SK-N-SH (cell line): ENCODE measurements around the gene ELMO1. TPM values are rescaled to one million over a fixed set of nuclear protein-coding genes. Genes with fewer than 3 reads are reported as not detected.

Experiments used
- CTCF ChIA-PET: fragments of 300-600, 350-600 bp; formaldehyde crosslinking; extraction: SDS; loops from one replicate; lab custom pipeline; 2021; lab: Yijun Ruan, JAX
- POLR2A ChIA-PET: fragments of 350-600 bp; sonication (Branson Sonifier 250); formaldehyde crosslinking; extraction: SDS; loops from one replicate; lab custom pipeline; 2020; ENCODE audit warnings: antibody characterized with exemption, inconsistent platforms; lab: Yijun Ruan, JAX
- DNase-seq: peaks from one replicate; pipeline ENCODE4 v3.0.0; 2012
- H2AFZ ChIP-seq: fragments of 200-600 bp; sonication (generic); 2 replicates; pipeline ENCODE4 v1.8.1; 2016; ENCODE audit warnings: antibody characterized with exemption, mild to moderate bottlenecking, low read depth
- H3F3A ChIP-seq: fragments of 200-600 bp; sonication (generic); replicated peaks from 2 replicates; pipeline ENCODE3; 2016; ENCODE audit warnings: antibody characterized with exemption, mild to moderate bottlenecking; ENCODE audit not compliant: insufficient read depth
- H3K27ac ChIP-seq, 2 experiments: fragments of 200-500 bp in 1 of 2; fragments of 200-600 bp in 1 of 2; sonication (Bioruptor generic) in 1 of 2; sonication (generic), shearing (Covaris generic) in 1 of 2; 2 replicates each; pipeline versions ENCODE4 v1.5.1 to v1.6.1; 2014 to 2016; ENCODE audit warnings: low read depth in 2 of 2, inconsistent platforms in 1 of 2, low read length in 1 of 2, mild to moderate bottlenecking in 1 of 2, mixed read lengths in 1 of 2
- H3K27me3 ChIP-seq: fragments of 200-600 bp; sonication (generic), shearing (Covaris generic); 2 replicates; pipeline ENCODE4 v1.6.1; 2016; ENCODE audit warnings: mixed run types; ENCODE audit not compliant: insufficient read depth
- H3K36me3 ChIP-seq, 2 experiments: fragments of 200-500 bp in 1 of 2; fragments of 200-600 bp in 1 of 2; sonication (Bioruptor generic) in 1 of 2; sonication (generic) in 1 of 2; replicated peaks in 1 of 2; 2 replicates each; pipeline versions ENCODE3 to v1.5.1; 2014 to 2016; ENCODE audit warnings: low read length in 1 of 2, mild to moderate bottlenecking in 1 of 2; ENCODE audit not compliant: insufficient read depth in 2 of 2, control insufficient read depth in 1 of 2
- H3K4me1 ChIP-seq, 2 experiments: fragments of 200-500 bp in 1 of 2; fragments of 200-600 bp in 1 of 2; sonication (Bioruptor generic) in 1 of 2; sonication (generic), shearing (Covaris generic) in 1 of 2; 2 replicates each; pipeline versions ENCODE4 v1.5.1 to v1.6.1; 2014 to 2016; ENCODE audit warnings: low read depth in 1 of 2, low read length in 1 of 2, mixed run types in 1 of 2; ENCODE audit not compliant: insufficient read depth in 2 of 2, control insufficient read depth in 1 of 2
- H3K4me2 ChIP-seq: fragments of 200-600 bp; sonication (generic), shearing (Covaris generic); 2 replicates; pipeline ENCODE4 v1.6.1; 2017; ENCODE audit warnings: mixed run types
- H3K4me3 ChIP-seq, 2 experiments: fragments of 200-500 bp in 1 of 2; fragments of 200-600 bp in 1 of 2; sonication (Bioruptor generic) in 1 of 2; sonication (generic), shearing (Covaris generic) in 1 of 2; 2 replicates each; pipeline versions ENCODE4 v1.5.1 to v1.8.1; 2014 to 2016; ENCODE audit warnings: low read depth in 2 of 2, inconsistent platforms in 1 of 2, low read length in 1 of 2, mild to moderate bottlenecking in 1 of 2, mixed read lengths in 1 of 2, moderate library complexity in 1 of 2
- H3K79me2 ChIP-seq: fragments of 200-600 bp; sonication (generic); 2 replicates; pipeline ENCODE4 v1.8.1; 2017; ENCODE audit warnings: mild to moderate bottlenecking; ENCODE audit not compliant: insufficient read depth
- H3K9ac ChIP-seq: fragments of 200-600 bp; sonication (generic); 2 replicates; pipeline ENCODE4 v1.6.1; 2017; ENCODE audit warnings: mixed run types
- H3K9me2 ChIP-seq: fragments of 200-600 bp; sonication (generic); 2 replicates; pipeline ENCODE4 v1.6.1; 2017; ENCODE audit warnings: mixed run types
- H3K9me3 ChIP-seq: fragments of 200-600 bp; sonication (generic); 2 replicates; pipeline ENCODE4 v1.6.1; 2017; ENCODE audit warnings: mixed run types, mild to moderate bottlenecking, moderate library complexity
- H4K20me1 ChIP-seq: fragments of 200-600 bp; sonication (generic); 2 replicates; pipeline ENCODE4 v1.6.1; 2017; ENCODE audit warnings: mild to moderate bottlenecking, mixed run types; ENCODE audit not compliant: insufficient read depth
- JUND ChIP-seq: IDR thresholded peaks from 2 replicates; pipeline ENCODE4 v1.4.0; 2012
- MAX ChIP-seq: IDR thresholded peaks from 2 replicates; pipeline ENCODE4 v1.4.0; 2012; ENCODE audit warnings: low read depth
- RAD21 ChIP-seq: IDR thresholded peaks from 2 replicates; pipeline ENCODE4 v1.6.1; 2012; ENCODE audit warnings: mild to moderate bottlenecking, low read length
- TAF1 ChIP-seq: IDR thresholded peaks from 2 replicates; pipeline ENCODE4 v1.6.1; 2012; ENCODE audit warnings: low read depth, mild to moderate bottlenecking, low read length, moderate library complexity, borderline replicate concordance
- USF2 ChIP-seq: fragments of 150-350 bp; IDR thresholded peaks from 2 replicates; pipeline ENCODE4 v1.6.1; 2017; ENCODE audit warnings: antibody characterized with exemption, low read length, low read depth, borderline replicate concordance
- WGBS: methylation state at CpG from one replicate; pipeline ENCODE4 v1.1.6; 2017; ENCODE audit warnings: low lambda C conversion rate; 5-methylcytosine and 5-hydroxymethylcytosine counted together
- polyA plus RNA-seq, 3 experiments: library from polyadenylated mRNA; depleted of rRNA; stranded (reverse); fragments of >200 nt; gene quantifications; 2 replicates each; pipeline ENCODE4 v1.2.3, GENCODE V29; 2012

The ELMO1 gene
- polyA plus RNA-seq, 1 of the 3 experiments (the other 2 are of a cell fraction): 0.64 TPM

- no peak overlapping the region for H3K27ac ChIP-seq
- H3K9me2 ChIP-seq: no peaks in the 10 kb centered on the region
- no peak overlapping the region for H3K4me3 ChIP-seq
- H3K27me3 ChIP-seq: no peaks in the 10 kb centered on the region
- no peak for DNase-seq
- H3F3A ChIP-seq: no peaks in the 10 kb centered on the region
- peaks cover 0 to 13% of the 10 kb centered on the region in 2 experiments; a peak in 2 of 4 replicates for H3K4me1 ChIP-seq
- H2AFZ ChIP-seq: no peak overlapping the region
- TF ChIP-seq RAD21: no peak
- no peak for TF ChIP-seq TAF1
- TF ChIP-seq JUND: no peak
- H3K4me2 ChIP-seq: no peak overlapping the region
- no peaks in the 10 kb centered on the region for H4K20me1 ChIP-seq
- H3K36me3 ChIP-seq: no peaks in the 10 kb centered on the region
- no peaks in the 10 kb centered on the region for H3K79me2 ChIP-seq
- ChIA-PET CTCF (interaction anchor here (1.1 to 3.9 kb wide), 5 partner anchors 16 to 211 kb away, joined by 3 to 19 read pairs (median 4); no protein-coding TSS in a partner anchor), POLR2A (no interaction called here)
- no peaks in the 10 kb centered on the region for H3K9me3 ChIP-seq
- WGBS: 71% methylated on average over 3 of the region's 3 CpGs
- H3K9ac ChIP-seq: no peak overlapping the region
These were observed 2.3 kb downstream of the ELMO1 start for GRCh38 chr7:37446371-37446770.

GRCh38 chr7:37445790-37446189 lies 2.9 kb downstream of the ELMO1 start:
- Histone ChIP-seq H3K9me2 (no peaks in the 10 kb centered on the region), H3K27me3 (no peaks in the 10 kb centered on the region), H3K27ac (no peak overlapping the region), H2AFZ (no peak overlapping the region), H4K20me1 (no peaks in the 10 kb centered on the region), H3K9ac (no peak overlapping the region), H3K4me3 (no peak overlapping the region), H3K79me2 (no peaks in the 10 kb centered on the region), H3K9me3 (no peaks in the 10 kb centered on the region), H3K4me1 (peaks cover 0 to 18% of the 10 kb centered on the region in 2 experiments; a peak in 2 of 4 replicates), H3K36me3 (no peaks in the 10 kb centered on the region), H3K4me2 (no peak overlapping the region), H3F3A (no peaks in the 10 kb centered on the region)
- ChIA-PET CTCF (interaction anchor here (0.7 to 3.9 kb wide), 3 partner anchors 10 to 210 kb away, joined by 3 to 13 read pairs (median 3); no protein-coding TSS in a partner anchor), POLR2A (no interaction called here)
- no peak for DNase-seq
- no peak for TF ChIP-seq RAD21
- no peak for TF ChIP-seq USF2
- TF ChIP-seq MAX: no peak
- WGBS: 62% methylated on average over 1 of the region's 1 CpG

GRCh38 chr7:37445064-37445723 lies 3.5 kb downstream of the ELMO1 start:
- TF ChIP-seq USF2: no peak
- TF ChIP-seq, all 33 proteins: peak for 0
- Histone ChIP-seq H3K9me2 (no peaks in the 10 kb centered on the region), H3K27ac (no peak overlapping the region), H3K9me3 (no peaks in the 10 kb centered on the region), H3F3A (no peaks in the 10 kb centered on the region), H3K27me3 (no peaks in the 10 kb centered on the region), H3K9ac (no peak overlapping the region), H3K4me2 (no peak overlapping the region), H2AFZ (no peak overlapping the region), H3K36me3 (no peaks in the 10 kb centered on the region), H3K4me1 (peaks cover 0 to 20% of the 10 kb centered on the region in 2 experiments; a peak in 2 of 4 replicates), H3K4me3 (no peak overlapping the region), H3K79me2 (no peaks in the 10 kb centered on the region), H4K20me1 (no peaks in the 10 kb centered on the region)
- WGBS: 45% methylated on average over 4 of the region's 4 CpGs
- POLR2A ChIA-PET: no interaction called here
- CTCF ChIA-PET: interaction anchor here (0.7 to 3.9 kb wide), 4 partner anchors 11 to 210 kb away, joined by 3 to 13 read pairs (median 5); no protein-coding TSS in a partner anchor
- DNase-seq: no peak
